HCT116 (cell line): ENCODE data around the gene GPR26. TPM values are rescaled to one million over a fixed set of nuclear protein-coding genes. Genes with fewer than 3 reads are reported as not detected.

Experiments used
- ATAC-seq: fragments of 200-7000 bp; cut with Tn5 transposase; 2 replicates; pipeline ENCODE4 v1.9.1; 2020; ENCODE audit warnings: mild to moderate bottlenecking, moderate library complexity
- BruUV-seq: library from RNA; stranded (reverse); fragments of 400-500 nt; replicated peaks from 2 replicates; lab custom pipeline; 2021; lab: Mats Ljungman, UMichigan
- CTCF ChIA-PET: fragments of 300-600 bp; sonication (Branson Sonifier 250); formaldehyde crosslinking; loops from one replicate; lab custom pipeline; 2021; ENCODE audit warnings: antibody characterized with exemption; lab: Charles Lee
- POLR2A ChIA-PET: fragments of 300-600, 350-600 bp; sonication (Branson Sonifier 250); formaldehyde crosslinking; loops from one replicate; lab custom pipeline; 2021; ENCODE audit warnings: antibody characterized with exemption; lab: Charles Lee
- RAD21 ChIA-PET, 2 experiments: fragments of 300-600 bp; sonication (Branson Sonifier 250); formaldehyde crosslinking; loops; one replicate each; lab custom pipeline; 2023; ENCODE audit warnings: low total read pairs in 2 of 2; ENCODE audit not compliant: uncharacterized antibody in 2 of 2, unreplicated experiment in 2 of 2, low non-redundant PET in 1 of 2; lab: Charles Lee
- DNase-seq: peaks from one replicate; pipeline ENCODE4 v3.0.0-alpha.2; 2010; ENCODE audit warnings: low read depth, low spot score
- H2AFZ ChIP-seq: fragments of 200-600 bp; shearing (Covaris generic), sonication (generic); 2 replicates; pipeline ENCODE4 v1.6.1; 2017; ENCODE audit warnings: low read depth, mixed run types, mixed read lengths, antibody characterized with exemption, low read length; ENCODE audit not compliant: poor library complexity, severe bottlenecking
- H3K27ac ChIP-seq: 2 replicates; pipeline ENCODE4 v1.5.1; 2012; ENCODE audit warnings: low read depth, low read length
- H3K27me3 ChIP-seq: fragments of 200-600 bp; sonication (generic); 2 replicates; pipeline ENCODE4 v1.6.1; 2016; ENCODE audit warnings: mixed run types, low read length, mixed read lengths; ENCODE audit not compliant: insufficient read depth
- H3K36me3 ChIP-seq, 2 experiments: fragments of 200-500 bp in 1 of 2; fragments of 200-600 bp in 1 of 2; sonication (Bioruptor generic) in 1 of 2; sonication (generic) in 1 of 2; 2 replicates each; pipeline versions ENCODE4 v1.5.1 to v1.6.1; 2014 to 2016; ENCODE audit warnings: low read length in 2 of 2, inconsistent platforms in 1 of 2, mixed read lengths in 1 of 2, mixed run types in 1 of 2; ENCODE audit not compliant: insufficient read depth in 2 of 2, control insufficient read depth in 1 of 2
- H3K4me1 ChIP-seq, 2 experiments: fragments of 200-600 bp in 1 of 2; sonication (generic) in 1 of 2; 2 replicates each; pipeline versions ENCODE4 v1.5.1 to v1.6.1; 2012 to 2017; ENCODE audit warnings: low read length in 2 of 2, inconsistent platforms in 1 of 2, mild to moderate bottlenecking in 1 of 2, mixed read lengths in 1 of 2, mixed run types in 1 of 2, moderate library complexity in 1 of 2; ENCODE audit not compliant: insufficient read depth in 2 of 2, control insufficient read depth in 1 of 2
- H3K4me2 ChIP-seq: fragments of 200-600 bp; sonication (generic); 2 replicates; pipeline ENCODE4 v1.6.1; 2017; ENCODE audit warnings: mixed run types, low read length, mixed read lengths
- H3K4me3 ChIP-seq, 2 experiments: fragments of 200-600 bp in 1 of 2; sonication (generic) in 1 of 2; replicated peaks in 1 of 2; 2 replicates each; pipeline ENCODE4 v1.5.1; 2011 to 2016; ENCODE audit warnings: low read length in 2 of 2, control low read depth in 1 of 2, low read depth in 1 of 2, mild to moderate bottlenecking in 1 of 2, mixed read lengths in 1 of 2, mixed run types in 1 of 2
- H3K79me2 ChIP-seq: fragments of 200-600 bp; sonication (generic); 2 replicates; pipeline ENCODE4 v1.6.1; 2017; ENCODE audit warnings: mild to moderate bottlenecking, mixed run types, low read length, moderate library complexity, mixed read lengths; ENCODE audit not compliant: insufficient read depth
- H3K9ac ChIP-seq: fragments of 200-600 bp; sonication (generic); 2 replicates; pipeline ENCODE4 v1.6.1; 2016; ENCODE audit warnings: low read length, mixed read lengths
- H3K9me2 ChIP-seq: fragments of 200-600 bp; sonication (generic), shearing (Covaris generic); 2 replicates; pipeline ENCODE4 v1.6.1; 2017; ENCODE audit warnings: mixed run types, mild to moderate bottlenecking, moderate library complexity; ENCODE audit not compliant: insufficient read depth
- H3K9me3 ChIP-seq, 2 experiments: fragments of 200-500 bp in 1 of 2; fragments of 200-600 bp in 1 of 2; sonication (Bioruptor generic) in 1 of 2; sonication (generic) in 1 of 2; 2 replicates each; pipeline ENCODE4 v1.6.1; 2014 to 2017; ENCODE audit warnings: low read length in 2 of 2, mixed read lengths in 2 of 2, inconsistent platforms in 1 of 2, low read depth in 1 of 2, mild to moderate bottlenecking in 1 of 2, mixed run types in 1 of 2, moderate library complexity in 1 of 2; ENCODE audit not compliant: control insufficient read depth in 1 of 2, insufficient read depth in 1 of 2
- H4K20me1 ChIP-seq: fragments of 200-600 bp; sonication (generic), shearing (Covaris generic); 2 replicates; pipeline ENCODE4 v1.6.1; 2017; ENCODE audit warnings: mixed run types, mild to moderate bottlenecking, moderate library complexity; ENCODE audit not compliant: insufficient read depth
- CBX3 ChIP-seq: IDR thresholded peaks from 2 replicates; pipeline ENCODE4 v1.6.1; 2012; ENCODE audit warnings: low read depth
- CEBPB ChIP-seq: IDR thresholded peaks from 2 replicates; pipeline ENCODE4 v1.6.1; 2012; ENCODE audit warnings: low read depth
- ELF1 ChIP-seq: IDR thresholded peaks from 2 replicates; pipeline ENCODE4 v1.6.1; 2012; ENCODE audit warnings: low read depth, borderline replicate concordance
- SIN3A ChIP-seq: IDR thresholded peaks from 2 replicates; pipeline ENCODE4 v1.6.1; 2012; ENCODE audit warnings: low read depth
- TCF7L2 ChIP-seq: IDR thresholded peaks from 2 replicates; pipeline ENCODE4 v1.7.0; 2011; ENCODE audit warnings: borderline replicate concordance, inconsistent platforms; ENCODE audit not compliant: insufficient read depth, insufficient read length; ENCODE audit errors: extremely low read depth
- YY1 ChIP-seq: IDR thresholded peaks from 2 replicates; pipeline ENCODE4 v1.6.1; 2011; ENCODE audit warnings: low read length, low read depth, moderate library complexity, mild to moderate bottlenecking; ENCODE audit not compliant: insufficient replicate concordance; ENCODE audit errors: extremely low read depth
- ZNF274 ChIP-seq: fragments of 200-500 bp; sonication (Bioruptor generic); IDR thresholded peaks from 2 replicates; pipeline ENCODE4 v1.6.1; 2014; ENCODE audit warnings: mild to moderate bottlenecking, low read depth, low read length, inconsistent platforms
- intact Hi-C: fragments of 100-400 bp; cut with micrococcal nuclease; formaldehyde crosslinking; loops from 2 replicates; pipeline ENCODE4 v1.10.0; 2022
- total RNA-seq: library from RNA; stranded (reverse); gene quantifications from one replicate; pipeline ENCODE4 v1.2.1, GENCODE V29; 2021; ENCODE audit not compliant: unreplicated experiment
- TF ChIP-seq, protein P1 (sequence below): IDR thresholded peaks from 2 replicates; pipeline ENCODE4 v1.6.1; 2012
- TF ChIP-seq, protein P2 (sequence below): IDR thresholded peaks from 2 replicates; pipeline ENCODE4 v1.6.1; 2012; ENCODE audit warnings: low read depth
- TF ChIP-seq, protein P3 (sequence below), 3 experiments: fragments of 200-600 bp in 1 of 3; sonication (generic) in 1 of 3; IDR thresholded peaks in 2 of 3; conservative IDR thresholded peaks in 1 of 3; 2 replicates each; pipeline ENCODE4 v1.5.1; 2012 to 2017; ENCODE audit warnings: low read depth in 2 of 3, low read length in 2 of 3, antibody characterized with exemption in 1 of 3, borderline replicate concordance in 1 of 3, control low read depth in 1 of 3, mild to moderate bottlenecking in 1 of 3, mixed read lengths in 1 of 3, mixed run types in 1 of 3, moderate library complexity in 1 of 3; ENCODE audit not compliant: insufficient read depth in 1 of 3

Gene GPR26
- total RNA-seq, 1 experiment from 2014 or later: not detected

- Histone ChIP-seq H3K4me1 (no peaks in the 10 kb centered on the region), H3K79me2 (no peaks in the 10 kb centered on the region), H3K9ac (no peak overlapping the region), H3K36me3 (no peaks in the 10 kb centered on the region), H3K27ac (no peak overlapping the region), H3K4me2 (no peak overlapping the region), H4K20me1 (no peaks in the 10 kb centered on the region), H3K9me2 (no peaks in the 10 kb centered on the region), H3K27me3 (peaks cover 88% of the 10 kb centered on the region), H3K4me3 (no peak overlapping the region), H3K9me3 (no peaks in the 10 kb centered on the region), H2AFZ (no peak overlapping the region)
- ChIA-PET POLR2A (no interaction called here), CTCF (interaction anchor here (1.6 kb wide), 1 partner anchor 33 kb away, joined by 4 read pairs; no protein-coding TSS in a partner anchor), RAD21 (no interaction called here)
- intact Hi-C loops: no loop called here
- BruUV-seq: no TSS peak
- DNase-seq (no peak), ATAC-seq (no peak)
- TF ChIP-seq SIN3A: no peak
- TF ChIP-seq, protein P1, sequence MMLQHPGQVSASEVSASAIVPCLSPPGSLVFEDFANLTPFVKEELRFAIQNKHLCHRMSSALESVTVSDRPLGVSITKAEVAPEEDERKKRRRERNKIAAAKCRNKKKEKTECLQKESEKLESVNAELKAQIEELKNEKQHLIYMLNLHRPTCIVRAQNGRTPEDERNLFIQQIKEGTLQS: no peak
- TF ChIP-seq YY1: no peak
- TF ChIP-seq CBX3: no peak
- TF ChIP-seq, protein P2, sequence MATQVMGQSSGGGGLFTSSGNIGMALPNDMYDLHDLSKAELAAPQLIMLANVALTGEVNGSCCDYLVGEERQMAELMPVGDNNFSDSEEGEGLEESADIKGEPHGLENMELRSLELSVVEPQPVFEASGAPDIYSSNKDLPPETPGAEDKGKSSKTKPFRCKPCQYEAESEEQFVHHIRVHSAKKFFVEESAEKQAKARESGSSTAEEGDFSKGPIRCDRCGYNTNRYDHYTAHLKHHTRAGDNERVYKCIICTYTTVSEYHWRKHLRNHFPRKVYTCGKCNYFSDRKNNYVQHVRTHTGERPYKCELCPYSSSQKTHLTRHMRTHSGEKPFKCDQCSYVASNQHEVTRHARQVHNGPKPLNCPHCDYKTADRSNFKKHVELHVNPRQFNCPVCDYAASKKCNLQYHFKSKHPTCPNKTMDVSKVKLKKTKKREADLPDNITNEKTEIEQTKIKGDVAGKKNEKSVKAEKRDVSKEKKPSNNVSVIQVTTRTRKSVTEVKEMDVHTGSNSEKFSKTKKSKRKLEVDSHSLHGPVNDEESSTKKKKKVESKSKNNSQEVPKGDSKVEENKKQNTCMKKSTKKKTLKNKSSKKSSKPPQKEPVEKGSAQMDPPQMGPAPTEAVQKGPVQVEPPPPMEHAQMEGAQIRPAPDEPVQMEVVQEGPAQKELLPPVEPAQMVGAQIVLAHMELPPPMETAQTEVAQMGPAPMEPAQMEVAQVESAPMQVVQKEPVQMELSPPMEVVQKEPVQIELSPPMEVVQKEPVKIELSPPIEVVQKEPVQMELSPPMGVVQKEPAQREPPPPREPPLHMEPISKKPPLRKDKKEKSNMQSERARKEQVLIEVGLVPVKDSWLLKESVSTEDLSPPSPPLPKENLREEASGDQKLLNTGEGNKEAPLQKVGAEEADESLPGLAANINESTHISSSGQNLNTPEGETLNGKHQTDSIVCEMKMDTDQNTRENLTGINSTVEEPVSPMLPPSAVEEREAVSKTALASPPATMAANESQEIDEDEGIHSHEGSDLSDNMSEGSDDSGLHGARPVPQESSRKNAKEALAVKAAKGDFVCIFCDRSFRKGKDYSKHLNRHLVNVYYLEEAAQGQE: no peak
- no peak for TF ChIP-seq CEBPB
- no peak for TF ChIP-seq ELF1
- no peak for TF ChIP-seq TCF7L2
- TF ChIP-seq, protein P3, sequence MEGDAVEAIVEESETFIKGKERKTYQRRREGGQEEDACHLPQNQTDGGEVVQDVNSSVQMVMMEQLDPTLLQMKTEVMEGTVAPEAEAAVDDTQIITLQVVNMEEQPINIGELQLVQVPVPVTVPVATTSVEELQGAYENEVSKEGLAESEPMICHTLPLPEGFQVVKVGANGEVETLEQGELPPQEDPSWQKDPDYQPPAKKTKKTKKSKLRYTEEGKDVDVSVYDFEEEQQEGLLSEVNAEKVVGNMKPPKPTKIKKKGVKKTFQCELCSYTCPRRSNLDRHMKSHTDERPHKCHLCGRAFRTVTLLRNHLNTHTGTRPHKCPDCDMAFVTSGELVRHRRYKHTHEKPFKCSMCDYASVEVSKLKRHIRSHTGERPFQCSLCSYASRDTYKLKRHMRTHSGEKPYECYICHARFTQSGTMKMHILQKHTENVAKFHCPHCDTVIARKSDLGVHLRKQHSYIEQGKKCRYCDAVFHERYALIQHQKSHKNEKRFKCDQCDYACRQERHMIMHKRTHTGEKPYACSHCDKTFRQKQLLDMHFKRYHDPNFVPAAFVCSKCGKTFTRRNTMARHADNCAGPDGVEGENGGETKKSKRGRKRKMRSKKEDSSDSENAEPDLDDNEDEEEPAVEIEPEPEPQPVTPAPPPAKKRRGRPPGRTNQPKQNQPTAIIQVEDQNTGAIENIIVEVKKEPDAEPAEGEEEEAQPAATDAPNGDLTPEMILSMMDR (IDR thresholded peaks at IDR 0.05 in 2 of 3, conservative IDR thresholded peaks at IDR 0.05 in 1 of 3; ENCODE audit: borderline replicate concordance in 1 of 3, insufficient read depth in 1 of 3, low read depth in 2 of 3, low read length in 2 of 3): no peak
- TF ChIP-seq ZNF274: no peak
Measured at GRCh38 chr10:123720536-123720935, 54.4 kb downstream of the GPR26 start.
